ENCODE results near the gene HIVEP3.

DNA sequence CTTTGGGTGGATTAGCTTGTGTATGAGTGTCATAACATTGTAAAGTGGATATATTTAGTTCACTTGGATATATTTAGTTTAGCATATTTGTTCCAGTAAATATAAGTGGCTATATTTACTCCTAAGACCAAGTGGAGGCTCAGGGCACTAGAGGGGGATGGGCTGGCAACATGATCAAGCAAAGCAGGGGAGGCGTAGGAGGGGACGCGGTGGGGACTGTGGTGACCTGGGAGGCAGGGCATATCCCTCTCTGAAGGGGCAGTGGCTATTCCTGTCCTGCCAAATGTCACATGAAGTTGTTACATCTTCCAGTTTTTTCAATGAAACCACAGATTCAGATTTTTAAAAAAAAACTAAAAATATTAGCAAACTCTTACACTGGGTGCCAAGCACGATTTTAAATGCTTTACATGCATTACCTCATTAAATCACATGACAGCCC lies 382.3 kb downstream of the HIVEP3 start:
- TF ChIP-seq, protein P1, sequence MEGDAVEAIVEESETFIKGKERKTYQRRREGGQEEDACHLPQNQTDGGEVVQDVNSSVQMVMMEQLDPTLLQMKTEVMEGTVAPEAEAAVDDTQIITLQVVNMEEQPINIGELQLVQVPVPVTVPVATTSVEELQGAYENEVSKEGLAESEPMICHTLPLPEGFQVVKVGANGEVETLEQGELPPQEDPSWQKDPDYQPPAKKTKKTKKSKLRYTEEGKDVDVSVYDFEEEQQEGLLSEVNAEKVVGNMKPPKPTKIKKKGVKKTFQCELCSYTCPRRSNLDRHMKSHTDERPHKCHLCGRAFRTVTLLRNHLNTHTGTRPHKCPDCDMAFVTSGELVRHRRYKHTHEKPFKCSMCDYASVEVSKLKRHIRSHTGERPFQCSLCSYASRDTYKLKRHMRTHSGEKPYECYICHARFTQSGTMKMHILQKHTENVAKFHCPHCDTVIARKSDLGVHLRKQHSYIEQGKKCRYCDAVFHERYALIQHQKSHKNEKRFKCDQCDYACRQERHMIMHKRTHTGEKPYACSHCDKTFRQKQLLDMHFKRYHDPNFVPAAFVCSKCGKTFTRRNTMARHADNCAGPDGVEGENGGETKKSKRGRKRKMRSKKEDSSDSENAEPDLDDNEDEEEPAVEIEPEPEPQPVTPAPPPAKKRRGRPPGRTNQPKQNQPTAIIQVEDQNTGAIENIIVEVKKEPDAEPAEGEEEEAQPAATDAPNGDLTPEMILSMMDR (IDR thresholded peaks at IDR 0.05), result no peak
- no peak for TF ChIP-seq POLR2A (IDR thresholded peaks at IDR 0.05)

Data from esophagus squamous epithelium (tissue), 4 donors.